ENCODE results near the gene LSM12. TPM values are rescaled to one million over a fixed set of nuclear protein-coding genes. Genes with fewer than 3 reads are reported as not detected.

LSM12 gene
- total RNA-seq, 1 experiment from 2014 or later: 85.5 TPM

DNA sequence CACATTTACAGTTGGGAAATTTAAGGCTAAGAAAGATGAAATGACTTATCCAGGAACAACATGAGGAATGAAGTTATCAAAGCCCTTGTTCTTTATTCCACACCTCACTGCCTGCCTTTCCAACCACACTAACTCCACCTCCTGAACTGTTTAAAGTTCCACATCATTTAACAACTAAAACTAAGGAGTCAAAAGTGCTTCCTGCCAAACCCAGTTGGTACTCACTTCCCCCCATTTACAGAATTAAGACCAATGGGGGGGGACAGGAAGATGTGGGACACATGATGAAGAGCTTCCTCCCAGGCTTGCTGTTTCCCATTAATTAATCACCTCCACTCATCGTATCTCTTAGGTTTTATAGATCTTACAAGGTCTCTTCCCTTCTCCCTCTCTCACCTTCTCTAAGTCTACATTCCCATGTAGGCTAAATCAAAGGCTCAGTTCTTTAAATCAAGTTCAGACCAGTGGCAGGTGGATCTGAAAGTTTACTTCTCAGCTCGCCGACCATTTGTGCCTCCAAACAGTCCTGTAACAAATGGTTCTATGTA lies 32.5 kb downstream of the LSM12 start:
- Mint-ChIP-seq H3K36me3 (ENCODE audit: insufficient read depth, unreplicated experiment) (peaks cover 79% of the 10 kb centered on the region), H3K27ac (ENCODE audit: unreplicated experiment) (no peak overlapping the region), H3K4me1 (ENCODE audit: low read depth, unreplicated experiment) (no peaks in the 10 kb centered on the region), H3K27me3 (ENCODE audit: insufficient read depth, unreplicated experiment) (no peaks in the 10 kb centered on the region), H3K9me3 (ENCODE audit: unreplicated experiment) (no peaks in the 10 kb centered on the region), H3K4me3 (ENCODE audit: unreplicated experiment) (no peak overlapping the region)
- CTCF ChIA-PET: no interaction called here
- TF ChIP-seq, protein P1, sequence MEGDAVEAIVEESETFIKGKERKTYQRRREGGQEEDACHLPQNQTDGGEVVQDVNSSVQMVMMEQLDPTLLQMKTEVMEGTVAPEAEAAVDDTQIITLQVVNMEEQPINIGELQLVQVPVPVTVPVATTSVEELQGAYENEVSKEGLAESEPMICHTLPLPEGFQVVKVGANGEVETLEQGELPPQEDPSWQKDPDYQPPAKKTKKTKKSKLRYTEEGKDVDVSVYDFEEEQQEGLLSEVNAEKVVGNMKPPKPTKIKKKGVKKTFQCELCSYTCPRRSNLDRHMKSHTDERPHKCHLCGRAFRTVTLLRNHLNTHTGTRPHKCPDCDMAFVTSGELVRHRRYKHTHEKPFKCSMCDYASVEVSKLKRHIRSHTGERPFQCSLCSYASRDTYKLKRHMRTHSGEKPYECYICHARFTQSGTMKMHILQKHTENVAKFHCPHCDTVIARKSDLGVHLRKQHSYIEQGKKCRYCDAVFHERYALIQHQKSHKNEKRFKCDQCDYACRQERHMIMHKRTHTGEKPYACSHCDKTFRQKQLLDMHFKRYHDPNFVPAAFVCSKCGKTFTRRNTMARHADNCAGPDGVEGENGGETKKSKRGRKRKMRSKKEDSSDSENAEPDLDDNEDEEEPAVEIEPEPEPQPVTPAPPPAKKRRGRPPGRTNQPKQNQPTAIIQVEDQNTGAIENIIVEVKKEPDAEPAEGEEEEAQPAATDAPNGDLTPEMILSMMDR (IDR thresholded peaks at IDR 0.05; ENCODE audit: insufficient read depth in 1 of 2, low read depth in 1 of 2, low read length in 1 of 2, severe bottlenecking in 1 of 2, unreplicated experiment in 1 of 2): no peak
- DNase-seq: no peak
- intact Hi-C loops (cut with micrococcal nuclease; ENCODE audit: unreplicated experiment): no loop called here
- H3K9me3 ChIP-seq: no peaks in the 10 kb centered on the region
- POLR2A ChIA-PET: no interaction called here
- no peaks in the 10 kb centered on the region for H3K4me1 ChIP-seq
- H3K36me3 ChIP-seq (ENCODE audit: control insufficient read depth, insufficient read depth, low read length): peaks cover 5% of the 10 kb centered on the region
- no peaks in the 10 kb centered on the region for H3K27me3 ChIP-seq (replicated peaks; ENCODE audit: control insufficient read depth, insufficient read depth, low read length)
- H3K4me3 ChIP-seq (ENCODE audit: low read depth, low read length): no peak overlapping the region
- BruUV-seq (replicated peaks): no TSS peak

DNA sequence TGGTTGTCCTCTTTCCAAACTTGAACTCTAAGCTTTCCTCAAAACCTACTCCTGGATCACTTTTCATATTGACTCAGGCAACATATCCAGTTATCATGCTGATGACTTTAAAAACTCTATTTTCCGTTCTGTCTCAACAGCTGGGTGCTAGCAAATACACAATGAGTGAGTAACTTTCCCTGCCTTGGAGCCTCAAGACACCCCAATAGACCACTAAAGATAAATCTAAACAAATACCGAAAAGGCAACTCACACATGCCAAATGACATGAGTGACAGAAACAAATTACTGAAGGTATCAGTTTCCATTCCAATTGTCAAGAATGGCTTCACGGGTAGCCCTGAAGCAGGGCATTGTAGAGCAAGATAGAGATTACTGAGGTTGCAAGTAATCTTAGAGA lies 36.0 kb downstream of the LSM12 start:
- Mint-ChIP-seq H3K27me3 (ENCODE audit: insufficient read depth, unreplicated experiment) (no peaks in the 10 kb centered on the region), H3K27ac (ENCODE audit: unreplicated experiment) (no peak overlapping the region), H3K36me3 (ENCODE audit: insufficient read depth, unreplicated experiment) (peaks cover 54% of the 10 kb centered on the region), H3K9me3 (ENCODE audit: unreplicated experiment) (no peaks in the 10 kb centered on the region), H3K4me1 (ENCODE audit: low read depth, unreplicated experiment) (no peaks in the 10 kb centered on the region), H3K4me3 (ENCODE audit: unreplicated experiment) (no peak overlapping the region)
- TF ChIP-seq, protein P1 (IDR thresholded peaks at IDR 0.05; ENCODE audit: insufficient read depth in 1 of 2, low read depth in 1 of 2, low read length in 1 of 2, severe bottlenecking in 1 of 2, unreplicated experiment in 1 of 2): no peak
- no peak for DNase-seq
- CTCF ChIA-PET: no interaction called here
- Histone ChIP-seq H3K36me3 (ENCODE audit: control insufficient read depth, insufficient read depth, low read length) (peaks cover 4% of the 10 kb centered on the region), H3K4me3 (ENCODE audit: low read depth, low read length) (no peak overlapping the region), H3K27me3 (replicated peaks; ENCODE audit: control insufficient read depth, insufficient read depth, low read length) (no peaks in the 10 kb centered on the region), H3K9me3 (no peaks in the 10 kb centered on the region), H3K4me1 (no peaks in the 10 kb centered on the region)
- intact Hi-C loops (cut with micrococcal nuclease; ENCODE audit: unreplicated experiment): no loop called here
- POLR2A ChIA-PET: no interaction called here
- TSS peak; percentile 3 for BruUV-seq (replicated peaks)

DNA sequence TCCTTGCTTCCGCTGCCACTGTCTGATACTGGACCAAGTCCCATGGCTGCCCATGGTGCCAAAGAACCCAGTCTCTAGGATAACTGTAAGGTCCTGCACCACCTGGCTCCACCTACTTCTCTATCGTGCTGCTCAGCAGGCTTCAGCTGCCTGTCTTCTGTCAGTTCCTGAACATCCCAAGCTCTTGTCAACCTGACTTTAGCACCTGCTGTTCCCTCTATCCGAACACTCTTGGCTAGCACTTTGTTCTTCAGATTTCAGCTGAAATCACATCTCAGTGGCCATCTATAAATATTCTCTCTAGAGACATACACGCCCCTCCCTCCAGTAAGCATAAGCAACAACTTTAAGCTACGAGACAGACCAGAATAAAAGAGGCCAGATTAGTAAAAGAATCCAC lies 36.7 kb downstream of the LSM12 start:
- no peaks in the 10 kb centered on the region for H3K4me1 ChIP-seq
- Mint-ChIP-seq H3K36me3 (ENCODE audit: insufficient read depth, unreplicated experiment) (peaks cover 54% of the 10 kb centered on the region), H3K27ac (ENCODE audit: unreplicated experiment) (no peak overlapping the region), H3K4me1 (ENCODE audit: low read depth, unreplicated experiment) (no peaks in the 10 kb centered on the region), H3K9me3 (ENCODE audit: unreplicated experiment) (no peaks in the 10 kb centered on the region), H3K4me3 (ENCODE audit: unreplicated experiment) (no peak overlapping the region), H3K27me3 (ENCODE audit: insufficient read depth, unreplicated experiment) (no peaks in the 10 kb centered on the region)
- no peaks in the 10 kb centered on the region for H3K27me3 ChIP-seq (replicated peaks; ENCODE audit: control insufficient read depth, insufficient read depth, low read length)
- BruUV-seq (replicated peaks): no TSS peak
- no peaks in the 10 kb centered on the region for H3K9me3 ChIP-seq
- H3K36me3 ChIP-seq (ENCODE audit: control insufficient read depth, insufficient read depth, low read length): peaks cover 5% of the 10 kb centered on the region
- no peak for DNase-seq
- CTCF ChIA-PET: interaction anchor here (0.6 kb wide), 1 partner anchor 83 kb away, joined by 3 read pairs; no protein-coding TSS in a partner anchor
- POLR2A ChIA-PET: no interaction called here
- TF ChIP-seq, protein P1 (IDR thresholded peaks at IDR 0.05; ENCODE audit: insufficient read depth in 1 of 2, low read depth in 1 of 2, low read length in 1 of 2, severe bottlenecking in 1 of 2, unreplicated experiment in 1 of 2): no peak
- intact Hi-C loops (cut with micrococcal nuclease; ENCODE audit: unreplicated experiment): no loop called here
- H3K4me3 ChIP-seq (ENCODE audit: low read depth, low read length): no peak overlapping the region
